ENCODE data around the gene RPS6KA5. TPM values are rescaled to one million over a fixed set of nuclear protein-coding genes. Genes with fewer than 3 reads are reported as not detected.
A peak's percentile ranks its signal among the peaks of the same experiment; 100 is the strongest.

RPS6KA5 gene
- total and polyA plus RNA-seq, 8 donors, result 1.6 to 25.0 (median 8.5) TPM

GRCh38 chr14:90811641-90812040 is 248.8 kb downstream of the RPS6KA5 start:
- peaks cover 23 to 90% (median 41%) of the 10 kb centered on the region in 4 donors for H3K4me1 ChIP-seq
- no peak for DNase-seq

GRCh38 chr14:90810806-90811205 is 249.6 kb downstream of the RPS6KA5 start:
- Histone ChIP-seq H3K27me3 (no peaks in the 10 kb centered on the region), H3K4me3 (no peak overlapping the region), H3K36me3 (no peaks in the 10 kb centered on the region), H3K9me3 (no peaks in the 10 kb centered on the region), H3K4me1 (peaks cover 21 to 95% (median 43%) of the 10 kb centered on the region in 4 donors), H3K27ac (no peak overlapping the region)
- no peak for DNase-seq
- intact Hi-C loops (cut with DNase I; ENCODE audit: low total_unique reads), result no loop called here
- 60 to 79% (median 71%) methylated on average over 5 of the region's 5 CpGs for WGBS, 5 donors
- TF ChIP-seq EP300 (IDR thresholded peaks at IDR 0.05) (no peak), POLR2A (IDR thresholded peaks at IDR 0.05) (no peak), POLR2AphosphoS5 (IDR thresholded peaks at IDR 0.05) (no peak)
- TF ChIP-seq, protein P1, sequence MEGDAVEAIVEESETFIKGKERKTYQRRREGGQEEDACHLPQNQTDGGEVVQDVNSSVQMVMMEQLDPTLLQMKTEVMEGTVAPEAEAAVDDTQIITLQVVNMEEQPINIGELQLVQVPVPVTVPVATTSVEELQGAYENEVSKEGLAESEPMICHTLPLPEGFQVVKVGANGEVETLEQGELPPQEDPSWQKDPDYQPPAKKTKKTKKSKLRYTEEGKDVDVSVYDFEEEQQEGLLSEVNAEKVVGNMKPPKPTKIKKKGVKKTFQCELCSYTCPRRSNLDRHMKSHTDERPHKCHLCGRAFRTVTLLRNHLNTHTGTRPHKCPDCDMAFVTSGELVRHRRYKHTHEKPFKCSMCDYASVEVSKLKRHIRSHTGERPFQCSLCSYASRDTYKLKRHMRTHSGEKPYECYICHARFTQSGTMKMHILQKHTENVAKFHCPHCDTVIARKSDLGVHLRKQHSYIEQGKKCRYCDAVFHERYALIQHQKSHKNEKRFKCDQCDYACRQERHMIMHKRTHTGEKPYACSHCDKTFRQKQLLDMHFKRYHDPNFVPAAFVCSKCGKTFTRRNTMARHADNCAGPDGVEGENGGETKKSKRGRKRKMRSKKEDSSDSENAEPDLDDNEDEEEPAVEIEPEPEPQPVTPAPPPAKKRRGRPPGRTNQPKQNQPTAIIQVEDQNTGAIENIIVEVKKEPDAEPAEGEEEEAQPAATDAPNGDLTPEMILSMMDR (IDR thresholded peaks at IDR 0.05), result no peak

More at GRCh38 chr14:90811641-90812040, 248.8 kb downstream of the RPS6KA5 start:
- H3K27me3 ChIP-seq, result no peaks in the 10 kb centered on the region
- intact Hi-C loops (cut with DNase I; ENCODE audit: low total_unique reads), result no loop called here
- H3K36me3 ChIP-seq, result no peaks in the 10 kb centered on the region
- no peaks in the 10 kb centered on the region for H3K9me3 ChIP-seq
- H3K27ac ChIP-seq, result no peak overlapping the region
- WGBS, 5 donors, result 91 to 95% (median 92%) methylated on average over 10 of the region's 10 CpGs
- TF ChIP-seq EP300 (IDR thresholded peaks at IDR 0.05), result no peak
- TF ChIP-seq POLR2A (IDR thresholded peaks at IDR 0.05), result no peak
- TF ChIP-seq, protein P1 (IDR thresholded peaks at IDR 0.05), result no peak
- no peak for TF ChIP-seq POLR2AphosphoS5 (IDR thresholded peaks at IDR 0.05)
- H3K4me3 ChIP-seq, result no peak overlapping the region

GRCh38 chr14:90809530-90810312 is 250.7 kb downstream of the RPS6KA5 start:
- H3K27me3 ChIP-seq, result no peaks in the 10 kb centered on the region
- 92 to 96% (median 95%) methylated on average over 7 of the region's 7 CpGs for WGBS, 5 donors
- TF ChIP-seq POLR2AphosphoS5 (IDR thresholded peaks at IDR 0.05) (no peak), EP300 (IDR thresholded peaks at IDR 0.05) (no peak), POLR2A (IDR thresholded peaks at IDR 0.05) (no peak)
- TF ChIP-seq, protein P1 (IDR thresholded peaks at IDR 0.05), result no peak
- no peaks in the 10 kb centered on the region for H3K9me3 ChIP-seq
- intact Hi-C loops (cut with DNase I; ENCODE audit: low total_unique reads), result no loop called here
- no peaks in the 10 kb centered on the region for H3K36me3 ChIP-seq
- no peak for DNase-seq
- no peak overlapping the region for H3K27ac ChIP-seq
- H3K4me1 ChIP-seq, result peaks cover 11 to 94% (median 36%) of the 10 kb centered on the region in 4 donors
- no peak overlapping the region for H3K4me3 ChIP-seq

DNA sequence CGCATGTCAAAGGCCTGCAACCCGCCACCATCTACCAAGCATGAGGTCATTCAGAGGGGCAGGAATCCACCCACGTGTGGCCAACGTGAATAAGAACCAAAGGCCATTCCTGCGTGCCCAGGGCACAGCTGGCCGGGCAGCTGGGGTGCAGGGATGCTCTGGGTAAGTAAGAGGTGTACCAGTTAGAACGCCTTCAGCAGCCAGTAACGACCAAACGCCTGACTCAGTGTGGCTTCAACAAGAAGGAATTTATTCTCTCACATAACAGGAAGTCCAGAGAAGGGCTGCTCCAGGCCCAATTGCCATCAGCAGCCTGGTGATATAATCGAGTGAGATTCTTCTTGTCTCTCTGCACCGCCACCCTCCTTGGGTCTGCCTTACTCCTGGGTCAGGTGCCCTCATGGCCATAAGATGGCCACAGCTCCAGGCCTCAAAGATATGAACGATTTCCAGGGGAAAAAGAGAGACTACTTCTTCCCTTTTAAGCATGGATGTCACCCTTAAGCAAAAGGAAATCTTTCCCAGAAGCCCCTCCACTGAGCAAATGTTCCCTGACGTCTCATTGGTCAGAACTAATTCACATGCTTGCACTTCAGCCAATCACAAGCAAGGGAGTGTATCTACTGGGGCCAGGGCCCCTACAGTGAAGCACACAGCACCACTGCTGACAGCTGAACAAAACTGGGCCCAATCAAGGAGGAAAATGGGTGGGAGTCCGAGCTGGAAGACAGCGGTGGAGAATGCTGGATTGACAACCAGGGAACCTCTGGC is 251.5 kb downstream of the RPS6KA5 start:
- 85 to 94% (median 91%) methylated on average over 15 of the region's 15 CpGs for WGBS, 5 donors

More for the DNA sequence above, 251.5 kb downstream of the RPS6KA5 start:
- intact Hi-C loops (cut with DNase I; ENCODE audit: low total_unique reads), result no loop called here
- DNase-seq, result no peak
- peak overlapping the region in 1 of 5 donors; percentile 49 for H3K27ac ChIP-seq
- H3K4me1 ChIP-seq, result peaks cover 5 to 91% (median 33%) of the 10 kb centered on the region in 4 donors
- no peaks in the 10 kb centered on the region for H3K36me3 ChIP-seq
- H3K27me3 ChIP-seq, result no peaks in the 10 kb centered on the region
- no peak for TF ChIP-seq POLR2A (IDR thresholded peaks at IDR 0.05)
- TF ChIP-seq EP300 (IDR thresholded peaks at IDR 0.05), result no peak
- no peak for TF ChIP-seq POLR2AphosphoS5 (IDR thresholded peaks at IDR 0.05)
- no peaks in the 10 kb centered on the region for H3K9me3 ChIP-seq
- H3K4me3 ChIP-seq, result no peak overlapping the region

All from stomach (tissue), 9 donors.